Tibial artery (tissue), 4 donors: ENCODE results near the gene CHRNB2.

Experiments used
- DNase-seq, 2 donors: peaks; one replicate each; pipeline ENCODE4 v3.0.0-alpha.2; 2019
- H3K27ac ChIP-seq, 2 donors: fragments of 200-600 bp; sonication (generic) in 1 of 2; 1 replicate in 1 of 2; 2 replicates in 1 of 2; pipeline ENCODE4 v1.5.1; 2018 to 2019; ENCODE audit warnings: mild to moderate bottlenecking in 1 of 2
- H3K27me3 ChIP-seq, 2 donors: fragments of 200-600 bp; sonication (generic) in 1 of 2; one replicate each; pipeline versions ENCODE4 v1.5.1 to v1.6.0; 2016 to 2019
- H3K36me3 ChIP-seq, 3 donors: fragments of 200-600 bp; sonication (generic) in 2 of 3; one replicate each; pipeline ENCODE4 v1.5.1; 2016 to 2019; ENCODE audit warnings: mild to moderate bottlenecking in 2 of 3
- H3K4me1 ChIP-seq, 4 donors: fragments of 200-600 bp; sonication (generic) in 2 of 4; 1 replicate in 3 of 4; 2 replicates in 1 of 4; pipeline ENCODE4 v1.5.1; 2016 to 2019
- H3K4me3 ChIP-seq, 2 donors: fragments of 200-600 bp; sonication (generic) in 1 of 2; 1 replicate in 1 of 2; 2 replicates in 1 of 2; pipeline ENCODE4 v1.5.1; 2018 to 2019; ENCODE audit warnings: mild to moderate bottlenecking in 2 of 2
- H3K9me3 ChIP-seq, 3 donors: fragments of 200-600 bp; sonication (generic) in 1 of 3; one replicate each; pipeline ENCODE4 v1.5.1; 2016 to 2019
- intact Hi-C: fragments of 100-400 bp; cut with DNase I; formaldehyde crosslinking; loops from one replicate; pipeline ENCODE4 v1.15.0; 2023; ENCODE audit warnings: low total_unique reads
- TF ChIP-seq, protein P1 (sequence below), 2 experiments: fragments of 200-600 bp in 1 of 2; fragments of 450-650 bp in 1 of 2; IDR thresholded peaks; one replicate each; pipeline ENCODE4 v1.5.1; 2017 to 2019; ENCODE audit warnings: antibody characterized with exemption in 2 of 2, mild to moderate bottlenecking in 1 of 2, moderate library complexity in 1 of 2

Gene CHRNB2

DNA sequence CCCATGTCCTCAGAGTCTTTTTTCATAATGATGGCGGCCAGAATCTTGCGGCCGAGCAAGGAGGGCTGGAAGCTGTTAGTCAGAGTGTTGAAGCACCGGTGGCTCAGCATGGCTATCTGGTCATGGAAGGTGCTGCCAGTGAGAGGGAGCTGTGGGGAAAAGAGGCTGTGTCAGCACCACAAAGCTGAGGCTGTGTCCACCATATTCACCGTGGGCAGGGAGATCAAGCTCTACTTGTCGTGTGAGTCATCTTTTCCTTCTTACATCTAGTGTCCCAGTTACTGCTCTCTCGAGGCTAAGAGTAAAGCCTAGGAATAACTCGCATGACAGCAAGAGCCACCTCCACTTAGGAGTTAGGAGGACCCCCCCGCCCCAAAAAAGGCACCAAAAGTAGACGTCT, 22.2 kb downstream of the CHRNB2 start:
- intact Hi-C loops: no loop called here
- H3K4me3 ChIP-seq: no peak overlapping the region
- no peaks in the 10 kb centered on the region for H3K4me1 ChIP-seq
- H3K27me3 ChIP-seq: no peaks in the 10 kb centered on the region
- DNase-seq: no peak
- peaks cover 92 to 99% (median 98%) of the 10 kb centered on the region in 3 donors for H3K36me3 ChIP-seq
- no peak overlapping the region for H3K27ac ChIP-seq
- TF ChIP-seq, protein P1, sequence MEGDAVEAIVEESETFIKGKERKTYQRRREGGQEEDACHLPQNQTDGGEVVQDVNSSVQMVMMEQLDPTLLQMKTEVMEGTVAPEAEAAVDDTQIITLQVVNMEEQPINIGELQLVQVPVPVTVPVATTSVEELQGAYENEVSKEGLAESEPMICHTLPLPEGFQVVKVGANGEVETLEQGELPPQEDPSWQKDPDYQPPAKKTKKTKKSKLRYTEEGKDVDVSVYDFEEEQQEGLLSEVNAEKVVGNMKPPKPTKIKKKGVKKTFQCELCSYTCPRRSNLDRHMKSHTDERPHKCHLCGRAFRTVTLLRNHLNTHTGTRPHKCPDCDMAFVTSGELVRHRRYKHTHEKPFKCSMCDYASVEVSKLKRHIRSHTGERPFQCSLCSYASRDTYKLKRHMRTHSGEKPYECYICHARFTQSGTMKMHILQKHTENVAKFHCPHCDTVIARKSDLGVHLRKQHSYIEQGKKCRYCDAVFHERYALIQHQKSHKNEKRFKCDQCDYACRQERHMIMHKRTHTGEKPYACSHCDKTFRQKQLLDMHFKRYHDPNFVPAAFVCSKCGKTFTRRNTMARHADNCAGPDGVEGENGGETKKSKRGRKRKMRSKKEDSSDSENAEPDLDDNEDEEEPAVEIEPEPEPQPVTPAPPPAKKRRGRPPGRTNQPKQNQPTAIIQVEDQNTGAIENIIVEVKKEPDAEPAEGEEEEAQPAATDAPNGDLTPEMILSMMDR (IDR thresholded peaks at IDR 0.05): no peak
- no peaks in the 10 kb centered on the region for H3K9me3 ChIP-seq

DNA sequence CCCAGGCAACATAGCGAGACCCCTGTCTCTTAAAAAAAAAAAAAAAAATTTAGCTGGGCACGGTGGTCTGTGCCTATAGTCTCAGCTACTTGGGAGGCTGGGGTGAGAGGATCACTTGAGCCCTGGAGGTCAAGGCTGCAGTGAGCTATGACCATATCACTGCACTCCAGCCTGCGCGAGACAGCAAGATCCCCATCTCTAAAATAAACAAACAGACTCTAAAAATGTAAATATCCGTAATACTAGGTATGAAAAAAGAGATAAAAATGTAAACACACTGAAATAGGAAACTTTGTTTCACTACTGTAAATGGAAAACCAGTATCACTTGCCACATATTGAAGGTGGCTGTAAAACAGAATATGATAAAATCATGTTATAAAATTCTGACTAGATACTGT, 23.2 kb downstream of the CHRNB2 start:
- Histone ChIP-seq H3K36me3 (peaks cover 92 to 99% (median 97%) of the 10 kb centered on the region in 3 donors), H3K4me1 (no peaks in the 10 kb centered on the region), H3K27me3 (no peaks in the 10 kb centered on the region), H3K27ac (no peak overlapping the region), H3K4me3 (no peak overlapping the region), H3K9me3 (no peaks in the 10 kb centered on the region)
- intact Hi-C loops: no loop called here
- TF ChIP-seq, protein P1 (IDR thresholded peaks at IDR 0.05): no peak
- no peak for DNase-seq

DNA sequence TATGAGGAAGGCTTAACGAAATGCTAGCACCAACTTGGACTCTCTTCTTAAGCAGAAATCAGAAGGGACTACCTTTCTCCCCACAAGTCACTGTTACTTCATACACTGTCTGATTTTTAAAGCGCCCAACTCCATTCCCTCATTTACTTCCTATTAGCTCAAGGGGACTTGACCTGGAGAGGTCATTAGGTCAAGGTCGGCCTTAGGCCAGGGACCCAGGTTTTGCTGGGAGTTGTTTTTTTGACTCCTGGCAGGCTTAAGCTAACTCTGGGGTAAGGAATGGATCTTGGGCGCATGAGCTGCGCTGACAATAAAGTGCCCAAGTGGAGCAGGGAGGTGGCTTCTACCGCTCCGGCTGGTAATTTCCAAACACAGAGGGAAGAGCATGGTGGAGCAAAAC, 23.6 kb downstream of the CHRNB2 start:
- H3K4me3 ChIP-seq: no peak overlapping the region
- TF ChIP-seq, protein P1 (IDR thresholded peaks at IDR 0.05): no peak
- no peak overlapping the region for H3K27ac ChIP-seq
- intact Hi-C loops: no loop called here
- H3K36me3 ChIP-seq: peaks cover 92 to 99% (median 97%) of the 10 kb centered on the region in 3 donors
- no peaks in the 10 kb centered on the region for H3K4me1 ChIP-seq
- H3K9me3 ChIP-seq: no peaks in the 10 kb centered on the region
- no peak for DNase-seq
- H3K27me3 ChIP-seq: no peaks in the 10 kb centered on the region

DNA sequence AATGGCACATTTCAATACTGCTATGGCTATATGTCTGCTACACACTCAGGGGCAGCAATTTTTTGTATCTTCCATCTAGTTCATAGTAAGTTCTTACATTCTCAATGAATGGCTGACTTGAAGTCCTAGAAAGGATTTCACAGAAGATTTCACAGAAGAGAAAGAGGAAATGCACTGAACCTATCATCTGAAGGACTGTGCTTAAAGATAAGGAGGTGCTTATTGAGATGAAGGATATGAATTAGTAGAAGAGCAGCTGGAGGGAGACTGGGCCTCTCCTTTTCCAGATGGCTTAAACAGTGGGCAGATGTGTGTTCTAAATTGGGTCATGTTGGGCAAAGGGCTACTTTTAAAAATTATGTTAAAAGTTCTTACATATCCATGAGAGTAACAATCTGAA, 25.8 kb downstream of the CHRNB2 start:
- H3K27ac ChIP-seq: no peak overlapping the region
- intact Hi-C loops: no loop called here

DNA sequence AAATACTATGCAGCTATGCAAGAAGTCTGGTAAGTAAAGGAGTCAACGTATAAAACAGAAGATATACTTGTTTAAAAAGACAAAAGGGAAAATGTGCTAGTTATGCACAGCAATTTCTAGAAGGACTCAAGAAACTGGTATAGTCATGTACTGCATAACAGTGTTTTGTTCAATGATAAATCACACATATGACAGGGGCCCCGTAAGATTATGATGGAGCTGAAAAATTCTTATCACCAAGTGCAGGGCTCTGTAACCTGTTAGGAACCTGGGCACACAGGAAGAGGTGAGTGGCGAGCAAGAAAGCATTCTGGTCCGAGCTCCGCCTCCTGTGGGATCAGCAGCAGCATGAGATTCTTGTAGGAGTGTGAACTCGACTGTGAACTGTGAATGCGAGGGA, 27.2 kb downstream of the CHRNB2 start:
- Histone ChIP-seq H3K36me3 (peaks cover 67 to 98% (median 86%) of the 10 kb centered on the region in 3 donors), H3K27me3 (no peaks in the 10 kb centered on the region), H3K4me1 (peaks cover 0 to 13% (median 11%) of the 10 kb centered on the region in 4 donors), H3K27ac (no peak overlapping the region), H3K9me3 (no peaks in the 10 kb centered on the region), H3K4me3 (no peak overlapping the region)
- TF ChIP-seq, protein P1 (IDR thresholded peaks at IDR 0.05): no peak
- intact Hi-C loops: no loop called here
- no peak for DNase-seq

More for the DNA sequence above, 25.8 kb downstream of the CHRNB2 start:
- no peak for DNase-seq
- Histone ChIP-seq H3K4me1 (no peaks in the 10 kb centered on the region), H3K36me3 (peaks cover 81 to 99% (median 97%) of the 10 kb centered on the region in 3 donors), H3K9me3 (no peaks in the 10 kb centered on the region), H3K27me3 (no peaks in the 10 kb centered on the region), H3K4me3 (no peak overlapping the region)
- TF ChIP-seq, protein P1 (IDR thresholded peaks at IDR 0.05): no peak

DNA sequence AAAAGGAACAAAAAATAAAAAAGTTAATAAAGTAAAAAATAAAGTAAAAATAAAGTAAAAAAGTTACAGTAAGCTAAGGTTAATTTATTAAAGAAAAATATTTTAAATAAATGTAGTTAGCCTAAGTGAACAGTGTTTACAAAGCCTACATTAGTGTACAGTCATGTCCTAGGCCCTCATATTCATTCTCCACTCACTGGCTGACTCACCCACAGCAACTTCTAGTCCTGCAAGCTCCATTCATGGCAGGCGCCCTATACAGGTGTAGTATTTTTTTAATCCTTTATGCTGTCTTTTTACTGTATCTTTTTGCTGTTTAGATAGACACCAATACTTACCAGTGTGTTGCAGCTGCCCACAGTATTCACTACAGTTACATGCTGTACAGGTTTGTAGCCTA, 28.0 kb downstream of the CHRNB2 start:
- no peak for DNase-seq
- Histone ChIP-seq H3K4me3 (no peak overlapping the region), H3K27ac (no peak overlapping the region), H3K4me1 (peaks cover 0 to 21% (median 15%) of the 10 kb centered on the region in 4 donors), H3K36me3 (peaks cover 62 to 98% (median 81%) of the 10 kb centered on the region in 3 donors), H3K27me3 (no peaks in the 10 kb centered on the region), H3K9me3 (no peaks in the 10 kb centered on the region)
- intact Hi-C loops: no loop called here
- TF ChIP-seq, protein P1 (IDR thresholded peaks at IDR 0.05): no peak
